OCI-LY7 (cell line): Measurements from ENCODE around the gene C8A.

ENCODE experiments used
- CTCF ChIP-seq: fragments of 200-600 bp; sonication (generic); conservative IDR thresholded peaks from 2 replicates; pipeline ENCODE4 v1.5.1; 2014; ENCODE audit warnings: mild to moderate bottlenecking, antibody characterized with exemption, low read length, moderate library complexity, mixed read lengths
- EZH2phosphoT487 ChIP-seq: fragments of 200-600 bp; sonication (generic); IDR thresholded peaks from 2 replicates; pipeline ENCODE4 v1.6.1; 2018; ENCODE audit warnings: low read depth, borderline replicate concordance, mild to moderate bottlenecking, mixed run types, antibody characterized with exemption, low read length, moderate library complexity, mixed read lengths

GRCh38 chr1:56816264-56816663 is 38.3 kb upstream of the C8A start:
- TF ChIP-seq CTCF (no peak), EZH2phosphoT487 (no peak)
